ENCODE measurements around the gene PIGM. TPM values are rescaled to one million over a fixed set of nuclear protein-coding genes. Genes with fewer than 3 reads are reported as not detected.
A peak's percentile ranks its signal among the peaks of the same experiment; 100 is the strongest.

Gene PIGM
- polyA plus RNA-seq, 5 donors, result 9.7 to 14.7 (median 13.0) TPM

DNA sequence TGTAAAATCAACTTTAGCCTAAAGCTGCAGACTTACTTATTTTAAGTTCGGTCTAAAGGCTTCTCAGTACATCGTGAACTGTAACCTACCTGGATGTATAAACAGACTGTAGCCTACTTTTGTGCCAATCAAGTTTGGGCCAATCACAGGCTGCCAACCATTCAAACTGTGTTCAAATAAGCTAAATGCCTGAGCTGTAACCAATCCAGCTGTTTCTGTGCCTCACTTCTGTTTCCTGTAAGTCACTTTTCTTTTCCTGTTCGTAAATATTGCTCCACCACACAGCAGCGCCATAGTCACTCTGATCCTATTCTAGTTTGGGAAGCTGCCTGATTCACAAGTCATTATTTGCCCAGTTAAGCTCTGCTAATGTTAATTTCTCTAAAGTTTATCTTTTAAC, 40.3 kb downstream of the PIGM start:
- no peak for DNase-seq

- no peak for DNase-seq
These were observed 41.8 kb downstream of the PIGM start for GRCh38 chr1:159990005-159990404.

GRCh38 chr1:159989581-159989980, 42.2 kb downstream of the PIGM start:
- no peak for DNase-seq

DNA sequence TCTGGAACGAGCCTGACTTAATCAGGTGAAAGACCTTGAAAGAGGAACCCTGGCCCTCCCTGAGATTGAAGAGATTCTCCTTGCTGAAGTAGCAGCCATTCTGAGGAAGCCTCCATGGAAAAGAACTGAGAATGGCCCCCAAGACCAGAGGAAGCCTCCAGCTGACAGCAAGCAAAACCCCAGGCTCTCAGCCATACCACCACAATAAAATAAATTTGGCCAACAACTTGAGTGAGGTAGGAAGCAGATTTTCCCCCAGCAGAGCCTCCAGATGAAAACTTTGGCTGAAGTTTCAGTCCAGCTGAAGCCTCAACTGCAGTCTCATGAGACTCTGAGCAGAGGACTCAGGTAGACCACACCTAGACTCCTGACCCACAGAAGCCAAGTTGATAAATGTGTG, 43.8 kb downstream of the PIGM start:
- no peak for DNase-seq

DNA sequence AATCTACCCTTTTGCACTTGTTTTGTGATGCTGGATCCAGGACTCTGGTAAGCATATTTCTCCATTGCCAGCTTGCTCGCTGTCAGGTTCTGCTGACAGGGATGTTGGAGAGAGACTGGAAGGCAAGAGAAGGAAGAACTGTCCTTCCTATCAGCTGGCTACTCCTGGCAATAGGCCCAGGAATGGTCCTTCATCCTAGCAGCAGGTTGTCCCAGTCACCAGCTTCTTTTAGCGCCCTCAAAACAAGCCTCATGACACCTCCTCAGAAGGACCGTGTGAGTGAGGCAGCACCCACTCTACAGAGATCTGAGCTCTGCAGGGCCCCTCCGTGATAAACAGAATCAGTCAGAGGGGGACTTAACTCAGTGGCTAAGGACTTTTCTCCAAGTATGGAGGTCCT, 44.6 kb downstream of the PIGM start:
- DNase-seq, result no peak

DNA sequence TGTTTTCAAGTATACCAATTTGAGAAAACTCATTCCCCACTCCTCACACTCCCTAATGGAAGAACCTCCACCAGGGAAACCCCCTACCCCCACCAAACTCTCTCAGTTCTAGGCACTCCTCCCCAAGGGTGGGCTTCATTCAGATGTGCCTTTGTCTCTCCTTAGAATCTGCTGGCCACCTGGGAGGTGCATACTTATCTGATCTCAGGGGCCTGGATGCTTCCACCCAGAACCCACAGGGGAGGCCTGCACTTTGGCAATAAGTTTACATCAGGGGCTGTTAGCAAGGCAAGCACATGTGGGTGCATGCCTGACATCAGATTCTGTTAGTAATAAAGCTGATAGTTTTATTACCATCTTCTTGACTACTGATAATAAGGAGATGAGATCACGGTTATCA, 45.3 kb downstream of the PIGM start:
- no peak for DNase-seq

DNA sequence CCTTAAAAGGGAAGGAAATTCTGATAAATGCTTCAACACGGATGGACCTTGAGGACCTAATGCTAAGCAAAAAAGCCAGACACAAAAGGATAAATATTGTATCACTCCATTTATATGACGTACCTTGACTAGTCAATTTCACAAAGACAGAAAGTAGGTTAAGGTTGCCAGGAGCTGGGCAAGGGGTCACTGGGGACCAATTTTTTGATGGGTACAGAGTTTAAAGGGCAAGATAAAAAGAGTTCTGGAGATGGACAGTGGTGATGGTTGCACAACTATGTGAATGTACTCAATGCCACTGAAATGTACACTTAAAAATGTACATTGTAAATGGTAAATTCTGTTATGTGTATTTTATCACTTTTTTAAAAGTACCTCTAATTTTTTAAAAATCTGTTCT, 45.7 kb downstream of the PIGM start:
- no peak for DNase-seq

- no peak for DNase-seq
These were observed 46.3 kb downstream of the PIGM start for GRCh38 chr1:159985473-159985872.

- DNase-seq, result no peak
These were observed 48.1 kb downstream of the PIGM start for GRCh38 chr1:159983681-159984080.

DNA sequence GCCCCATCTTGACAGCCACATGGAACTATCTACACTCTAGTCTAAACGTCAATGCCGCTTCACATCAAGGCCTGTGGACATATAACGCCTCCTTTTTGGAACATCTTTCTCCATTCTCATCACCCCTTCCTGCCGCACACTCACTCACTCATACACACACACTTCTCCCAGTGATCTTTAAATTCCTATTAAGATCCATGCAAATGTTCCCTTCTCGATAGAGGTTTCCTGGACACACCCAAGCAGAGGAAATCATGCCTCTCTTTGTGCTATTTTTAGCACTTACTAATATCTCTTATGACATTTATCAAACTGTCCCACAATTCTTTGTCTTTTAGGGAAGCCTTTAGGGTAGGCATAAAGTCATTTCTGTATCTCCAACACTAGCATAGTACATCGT, 49.5 kb downstream of the PIGM start:
- no peak for DNase-seq

DNA sequence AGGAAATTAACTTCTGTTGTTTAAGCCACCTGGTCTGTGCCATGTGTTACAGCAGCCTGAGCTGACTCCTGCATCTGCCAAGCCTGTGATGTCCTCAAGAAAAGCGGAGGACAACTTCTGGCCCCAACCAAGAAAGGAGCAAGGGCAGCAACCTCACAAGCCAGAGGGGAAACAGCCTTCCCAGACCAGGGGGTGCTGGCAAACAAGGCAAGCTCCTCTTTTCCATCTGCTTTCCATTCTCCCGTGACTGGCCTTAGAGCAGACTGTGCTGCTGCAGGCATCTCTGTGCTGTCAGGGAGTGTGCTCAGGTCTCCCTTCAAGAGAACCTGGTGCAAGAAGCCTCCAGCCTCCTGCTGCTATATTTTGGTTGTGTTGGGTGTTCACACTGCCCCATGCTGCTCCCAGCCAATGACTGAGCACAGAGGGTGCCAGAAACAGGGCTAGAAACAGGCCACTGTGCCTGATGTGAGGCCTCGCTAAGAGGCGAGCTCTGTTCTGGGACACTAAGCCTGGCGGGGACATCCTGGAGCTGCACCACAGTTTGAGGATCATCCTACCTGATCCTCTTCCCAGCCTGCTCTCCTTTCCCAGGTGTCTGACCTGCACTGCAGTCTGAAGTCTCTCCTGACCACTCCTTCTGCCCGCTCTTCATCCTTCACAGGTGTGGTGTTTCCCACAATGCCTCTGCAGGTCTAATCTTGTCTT, 50.3 kb downstream of the PIGM start:
- DNase-seq, result no peak

GRCh38 chr1:159980786-159981185, 51.0 kb downstream of the PIGM start:
- no peak for DNase-seq

DNA sequence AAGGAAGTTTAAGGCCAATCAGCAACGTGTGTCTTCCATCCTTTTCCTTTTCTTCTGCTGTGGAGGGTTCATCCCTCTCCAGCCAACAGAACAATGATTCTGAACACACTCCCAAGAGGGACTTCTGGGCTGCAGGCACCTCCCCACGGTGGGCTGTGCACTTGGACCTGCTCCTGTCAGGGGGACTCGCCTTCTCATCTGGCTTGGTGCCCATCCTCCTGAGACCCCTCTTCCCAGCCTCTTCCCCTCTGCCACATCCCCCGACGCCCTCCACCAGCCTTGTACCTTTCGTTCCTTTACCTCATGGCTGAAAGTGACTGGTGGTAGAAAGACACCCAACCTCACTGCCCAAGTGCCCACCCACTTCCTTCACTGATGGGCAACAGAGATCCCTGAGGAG, 51.7 kb downstream of the PIGM start:
- no peak for DNase-seq

GRCh38 chr1:159979257-159979656, 52.5 kb downstream of the PIGM start:
- DNase-seq, result peak in 1 of 2 donors; percentile 17

GRCh38 chr1:159978107-159978398, 53.7 kb downstream of the PIGM start:
- DNase-seq, result no peak

GRCh38 chr1:159977364-159978106, 54.3 kb downstream of the PIGM start:
- no peak for DNase-seq

Other genes starting within 250 kb of the PIGM start
- gene FCRL6, start 229.6 kb downstream of the PIGM start, polyA plus RNA-seq (ENCODE audit: insufficient read depth in 1 of 5, insufficient read length in 5 of 5, low replicate concordance in 1 of 5), result under 1 TPM; 0.25 to 0.61 (median 0.46) TPM
- gene SLAMF8, start 205.1 kb downstream of the PIGM start, polyA plus RNA-seq (ENCODE audit: insufficient read depth in 1 of 5, insufficient read length in 5 of 5, low replicate concordance in 1 of 5), result 1 to 10 TPM in 3 of 5 donors, under 1 TPM in 2; 0.58 to 1.9 (median 1.0) TPM
- under 1 TPM in 2 of 5 donors, not detected in 3; 0.08 to 0.10 TPM for gene VSIG8, start 169.3 kb downstream of the PIGM start, polyA plus RNA-seq (ENCODE audit: insufficient read depth in 1 of 5, insufficient read length in 5 of 5, low replicate concordance in 1 of 5)
- gene CFAP45, start 131.8 kb downstream of the PIGM start, polyA plus RNA-seq (ENCODE audit: insufficient read depth in 1 of 5, insufficient read length in 5 of 5, low replicate concordance in 1 of 5), result 10 to 100 TPM in 1 of 5 donors, 1 to 10 TPM in 4; 1.8 to 12.7 (median 8.2) TPM
- 100 to 1,000 TPM; 255 to 529 (median 315) TPM for gene TAGLN2, start 106.5 kb downstream of the PIGM start, polyA plus RNA-seq (ENCODE audit: insufficient read depth in 1 of 5, insufficient read length in 5 of 5, low replicate concordance in 1 of 5)
- 10 to 100 TPM; 10.2 to 17.7 (median 15.7) TPM for gene IGSF9, start 86.4 kb downstream of the PIGM start, polyA plus RNA-seq (ENCODE audit: insufficient read depth in 1 of 5, insufficient read length in 5 of 5, low replicate concordance in 1 of 5)
- gene SLAMF9, start 77.8 kb downstream of the PIGM start, polyA plus RNA-seq (ENCODE audit: insufficient read depth in 1 of 5, insufficient read length in 5 of 5, low replicate concordance in 1 of 5), result not detected
- under 1 TPM; 0.13 to 0.61 (median 0.37) TPM for gene KCNJ10, start 38.2 kb upstream of the PIGM start, polyA plus RNA-seq (ENCODE audit: insufficient read depth in 1 of 5, insufficient read length in 5 of 5, low replicate concordance in 1 of 5)
- under 1 TPM; 0.04 to 0.10 (median 0.06) TPM for gene KCNJ9, start 49.5 kb upstream of the PIGM start, polyA plus RNA-seq (ENCODE audit: insufficient read depth in 1 of 5, insufficient read length in 5 of 5, low replicate concordance in 1 of 5)
- gene IGSF8, start 66.6 kb upstream of the PIGM start, polyA plus RNA-seq (ENCODE audit: insufficient read depth in 1 of 5, insufficient read length in 5 of 5, low replicate concordance in 1 of 5), result 10 to 100 TPM; 24.2 to 36.2 (median 30.5) TPM
- gene ATP1A2, start 83.8 kb upstream of the PIGM start, polyA plus RNA-seq (ENCODE audit: insufficient read depth in 1 of 5, insufficient read length in 5 of 5, low replicate concordance in 1 of 5), result 10 to 100 TPM in 3 of 5 donors, 1 to 10 TPM in 2; 6.4 to 15.2 (median 13.6) TPM
- under 1 TPM in 4 of 5 donors, not detected in 1; 0.15 to 0.24 (median 0.22) TPM for gene ATP1A4, start 119.6 kb upstream of the PIGM start, polyA plus RNA-seq (ENCODE audit: insufficient read depth in 1 of 5, insufficient read length in 5 of 5, low replicate concordance in 1 of 5)
- gene CASQ1, start 158.6 kb upstream of the PIGM start, polyA plus RNA-seq (ENCODE audit: insufficient read depth in 1 of 5, insufficient read length in 5 of 5, low replicate concordance in 1 of 5), result 10 to 100 TPM in 1 of 5 donors, 1 to 10 TPM in 1, under 1 TPM in 3; 0.31 to 33.0 (median 0.59) TPM
- gene PEA15, start 173.4 kb upstream of the PIGM start, polyA plus RNA-seq (ENCODE audit: insufficient read depth in 1 of 5, insufficient read length in 5 of 5, low replicate concordance in 1 of 5), result 100 to 1,000 TPM; 137 to 160 (median 145) TPM
- 100 to 1,000 TPM; 159 to 252 (median 210) TPM for gene DCAF8, start 230.6 kb upstream of the PIGM start, polyA plus RNA-seq (ENCODE audit: insufficient read depth in 1 of 5, insufficient read length in 5 of 5, low replicate concordance in 1 of 5)

Data from right lung (tissue), 5 donors.